ENCODE measurements around the gene UIMC1.

Gene UIMC1

DNA sequence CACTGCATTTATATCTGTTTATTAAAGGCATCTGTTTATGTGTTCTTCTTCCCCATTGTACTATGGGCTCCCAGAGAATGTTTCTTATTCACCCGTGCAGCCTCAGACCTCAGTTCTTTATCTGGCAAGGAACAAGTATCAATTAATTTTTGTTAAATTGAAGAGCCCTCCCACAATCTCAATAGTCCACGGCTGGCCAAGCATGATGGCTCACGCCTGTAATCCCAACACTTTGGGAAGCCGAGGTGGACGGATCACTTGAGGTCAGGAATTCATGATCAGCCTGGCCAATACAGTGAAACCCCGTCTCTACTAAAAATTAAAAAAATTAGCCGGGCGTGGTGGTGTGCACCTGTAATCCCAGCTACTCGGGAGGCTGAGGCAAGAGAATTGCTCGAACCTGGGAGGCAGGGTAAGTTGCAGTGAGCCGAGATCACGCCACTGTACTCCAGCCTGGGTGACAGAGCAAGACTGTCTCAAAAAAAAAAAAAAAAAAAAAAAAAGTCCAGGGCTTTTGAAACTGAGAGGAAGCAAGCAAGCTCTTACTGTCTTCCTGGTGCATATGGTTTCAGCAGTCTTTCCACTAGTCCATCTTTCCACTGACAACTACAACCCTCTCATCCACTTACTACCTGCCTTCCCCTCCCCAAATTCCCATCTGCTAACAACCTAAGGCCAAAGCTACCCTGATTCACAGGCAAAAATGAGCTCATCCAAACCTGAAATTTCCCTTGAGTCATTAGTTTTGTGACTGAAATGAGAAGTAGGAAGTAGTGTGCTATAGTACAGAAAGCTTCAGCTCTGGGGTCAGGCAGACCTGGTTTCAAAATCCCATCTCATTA is 105.1 kb downstream of the UIMC1 start:
- no peak for DNase-seq

GRCh38 chr5:176900780-176901204 is 105.8 kb downstream of the UIMC1 start:
- DNase-seq = no peak

DNA sequence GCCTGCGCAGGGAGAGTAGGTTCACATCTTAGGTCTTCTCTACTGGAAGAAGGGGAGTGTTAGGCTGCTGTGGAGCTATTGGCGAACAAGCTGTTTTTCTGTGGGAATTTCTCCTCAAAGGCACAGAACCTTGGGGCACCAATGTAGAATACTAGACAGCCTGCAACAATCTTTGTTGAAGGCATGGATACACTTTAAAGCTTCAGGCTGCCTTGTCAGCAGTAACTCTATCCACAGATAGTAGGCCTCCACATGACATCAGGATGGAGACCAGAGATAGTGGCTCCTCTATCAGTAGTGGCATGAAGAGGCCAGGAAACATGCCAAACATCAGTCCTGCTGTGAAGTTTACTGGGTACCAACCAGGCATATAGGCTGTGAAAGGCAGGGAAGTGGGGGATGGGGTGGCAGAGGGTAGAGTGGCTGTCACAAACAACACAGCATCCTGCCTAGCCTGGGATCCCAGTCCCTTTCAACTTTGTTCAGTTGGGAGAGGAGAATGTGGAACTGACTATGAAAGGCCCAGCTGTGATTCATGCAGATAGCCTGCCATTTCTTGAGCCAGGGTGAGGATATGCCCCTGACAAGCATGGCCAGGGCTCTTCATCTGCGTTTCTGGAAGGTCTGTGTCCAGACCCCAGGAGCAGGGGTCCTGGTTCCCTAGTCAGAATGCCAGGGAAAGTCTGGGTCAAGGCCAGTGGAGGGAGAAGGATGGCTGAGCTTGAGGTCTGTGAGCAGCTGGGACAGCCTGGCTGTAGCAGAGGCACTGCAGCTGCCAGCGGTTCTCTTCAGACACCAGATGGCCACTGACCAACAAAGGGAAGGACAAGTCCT is 106.4 kb downstream of the UIMC1 start:
- DNase-seq = no peak

DNA sequence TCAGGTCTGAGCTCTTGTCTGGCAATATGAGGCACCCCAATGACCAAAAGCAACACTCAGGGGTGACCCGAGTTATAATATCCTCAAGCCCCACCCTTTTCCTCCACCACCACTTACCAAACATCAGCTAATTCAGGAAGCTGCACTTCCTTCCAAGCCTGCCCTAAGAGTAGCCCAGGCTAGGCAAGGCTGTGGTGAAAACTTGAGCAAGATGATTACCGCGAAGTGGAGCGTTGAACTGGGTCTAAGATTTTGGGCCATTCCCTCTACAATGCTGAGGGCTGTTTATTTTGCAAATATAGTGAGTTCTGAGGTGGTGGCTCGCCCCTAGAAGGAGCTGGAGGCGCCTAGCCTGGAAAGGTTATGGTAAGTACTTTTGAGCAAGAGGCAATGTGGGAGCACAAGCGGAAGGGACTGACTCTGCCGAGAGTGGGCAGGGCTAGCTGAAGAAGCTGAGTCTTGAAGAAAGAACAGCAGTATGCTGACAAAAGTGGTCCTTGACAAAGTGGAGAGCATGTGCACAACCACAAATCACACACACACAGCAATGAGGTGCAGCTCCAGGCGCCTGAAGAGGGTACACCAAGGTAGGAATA is 107.2 kb downstream of the UIMC1 start, which contains the start of gene HK3:
Gene HK3 (minus strand): TSS at position 51 of the 596 bp plus-strand sequence. CDS start 3,187 bp downstream, outside the sequence.
- peak; percentile 1 for DNase-seq

- no peak for DNase-seq
Observed at GRCh38 chr5:176897263-176897662, 109.3 kb downstream of the UIMC1 start.

GRCh38 chr5:176895831-176896230 is 110.7 kb downstream of the UIMC1 start:
- DNase-seq = no peak

GRCh38 chr5:176894298-176894697 is 112.3 kb downstream of the UIMC1 start:
- no peak for DNase-seq

DNA sequence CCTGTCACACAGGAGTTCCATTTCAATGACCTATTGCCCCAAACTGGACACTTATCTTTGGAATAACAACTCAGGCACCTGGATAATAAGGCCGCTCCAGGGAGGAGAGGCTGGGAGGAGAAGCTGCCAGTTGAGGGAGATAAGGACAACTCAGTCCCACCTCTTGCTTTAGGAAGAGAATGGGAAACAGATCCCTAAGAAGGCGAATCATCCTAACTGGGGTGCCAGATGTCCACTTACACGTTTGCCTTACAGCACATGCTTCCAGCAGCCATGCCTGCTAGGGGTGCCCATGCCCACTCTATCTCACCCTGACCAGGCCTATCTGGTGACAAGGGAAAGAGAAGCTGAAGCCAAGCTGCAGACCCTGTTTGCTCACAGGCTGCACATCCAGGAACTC is 113.9 kb downstream of the UIMC1 start:
- DNase-seq = no peak

DNA sequence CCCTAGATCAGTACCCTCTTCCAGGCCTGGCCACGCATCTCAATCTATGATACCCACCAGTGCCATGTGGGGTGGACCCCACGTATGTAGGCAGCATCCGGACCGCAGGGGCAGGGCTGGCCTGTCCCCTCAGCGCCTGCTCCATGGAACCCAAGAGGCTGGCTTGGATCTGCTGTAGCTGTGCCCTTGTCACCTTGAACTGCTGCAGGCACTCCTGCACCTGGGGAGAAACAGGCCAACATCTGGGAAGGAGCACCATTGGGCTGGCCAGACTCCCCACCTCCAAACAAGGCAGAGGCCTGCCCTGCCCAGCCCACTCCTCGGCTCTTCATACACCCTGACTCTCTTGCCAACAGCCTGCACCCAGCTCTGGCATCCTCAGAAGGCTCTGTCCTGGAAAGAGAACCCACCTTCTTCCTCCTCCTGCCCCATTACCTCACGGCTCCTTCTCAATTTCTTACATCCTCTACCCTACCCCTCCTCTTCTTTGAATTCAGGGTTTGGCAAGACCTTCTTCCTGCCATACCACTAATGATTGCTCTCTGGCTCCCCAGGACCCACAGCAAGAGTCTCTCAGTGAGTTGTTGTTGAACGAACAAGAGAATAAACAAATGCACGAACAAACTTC is 115.1 kb downstream of the UIMC1 start:
- peak; percentile 24 for DNase-seq

GRCh38 chr5:176890455-176891330 is 115.9 kb downstream of the UIMC1 start:
- DNase-seq = no peak

DNA sequence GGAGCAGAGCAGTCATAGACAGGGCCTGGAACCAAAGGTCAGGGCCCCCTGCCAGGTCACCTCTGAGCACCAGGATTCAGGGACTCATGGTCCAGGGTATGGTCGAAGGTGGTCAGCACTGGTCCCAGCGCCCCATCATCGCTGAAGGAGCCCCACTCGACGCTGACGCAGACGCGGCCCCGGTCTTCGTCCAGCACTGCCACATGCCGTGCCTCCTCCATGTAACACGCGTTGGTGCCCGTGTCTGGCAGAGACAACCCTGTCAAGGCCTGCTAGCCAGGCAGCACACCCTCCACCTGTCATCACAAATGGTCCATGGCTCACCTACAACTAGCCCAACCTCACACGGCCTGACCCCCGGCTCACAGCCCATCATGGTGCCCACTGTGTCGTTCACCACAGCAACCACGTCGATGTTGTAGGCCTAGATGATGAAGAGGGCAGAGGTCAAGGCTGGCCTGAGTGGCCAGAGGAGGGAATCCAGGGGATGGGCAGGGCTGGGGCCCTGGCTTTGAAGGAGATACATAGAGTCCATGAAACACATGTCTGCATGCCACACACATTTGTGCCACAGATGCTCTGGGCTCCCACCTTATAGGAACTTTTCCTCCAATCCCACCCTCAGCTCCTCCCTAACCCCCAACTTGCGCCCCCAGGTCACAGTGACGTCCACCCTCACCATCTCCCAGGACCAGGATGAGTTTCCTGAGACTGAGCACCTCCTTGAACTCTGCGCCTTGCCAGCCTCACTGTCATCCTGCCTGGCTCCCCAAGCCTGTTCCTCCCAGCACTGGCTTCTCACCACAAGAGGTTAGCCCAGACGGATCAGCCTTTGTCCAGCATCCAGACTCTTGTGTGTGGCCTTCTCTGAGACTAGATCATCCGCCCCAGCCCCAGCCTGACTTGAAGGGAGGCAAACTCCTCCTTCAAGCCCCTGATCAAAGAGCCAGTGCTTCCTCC is 117.0 kb downstream of the UIMC1 start:
- no peak for DNase-seq

- DNase-seq = no peak
Observed at GRCh38 chr5:176888865-176889165, 117.8 kb downstream of the UIMC1 start.

DNA sequence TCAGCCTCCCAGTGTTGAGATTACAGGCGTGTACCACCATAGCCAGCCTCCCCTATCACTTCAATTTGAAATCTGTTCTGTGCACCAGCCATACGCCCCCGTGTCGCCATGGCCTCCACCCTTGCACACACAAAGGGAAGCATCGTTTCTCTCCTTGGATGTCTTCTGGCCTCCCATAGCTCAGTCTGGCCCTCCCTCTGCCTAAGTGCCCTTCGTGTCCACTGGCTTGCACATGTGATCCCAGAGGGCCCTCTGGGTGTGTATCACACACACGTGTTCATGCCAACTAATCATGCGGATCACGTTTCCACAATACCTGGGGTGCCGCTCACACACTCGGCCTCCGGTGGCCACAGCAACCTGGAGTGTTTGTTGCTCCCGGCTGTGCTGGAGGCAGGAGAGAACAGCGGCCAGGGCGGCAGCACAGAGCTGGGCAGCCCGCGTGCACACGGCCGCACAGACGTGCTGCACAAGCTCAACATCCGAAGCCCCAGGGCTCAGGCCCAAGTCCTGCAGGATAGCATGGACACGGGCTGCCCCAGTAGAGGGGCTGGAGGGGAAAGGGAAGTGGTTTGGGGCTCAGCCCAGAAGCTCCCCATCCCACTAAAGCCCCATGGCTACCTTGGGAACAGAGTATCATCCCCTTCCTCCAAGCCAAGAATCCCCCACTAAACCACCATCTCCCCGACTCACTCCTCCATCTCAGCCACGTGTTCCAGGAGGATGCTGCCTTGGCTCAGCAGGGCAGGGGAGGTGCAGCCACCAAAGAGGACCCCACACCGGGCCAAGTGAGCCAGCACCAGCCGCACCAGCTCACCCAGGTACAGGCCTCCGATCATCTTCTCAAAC is 118.3 kb downstream of the UIMC1 start:
- DNase-seq = no peak

- DNase-seq = no peak
Observed at GRCh38 chr5:176887252-176887849, 119.2 kb downstream of the UIMC1 start.

DNA sequence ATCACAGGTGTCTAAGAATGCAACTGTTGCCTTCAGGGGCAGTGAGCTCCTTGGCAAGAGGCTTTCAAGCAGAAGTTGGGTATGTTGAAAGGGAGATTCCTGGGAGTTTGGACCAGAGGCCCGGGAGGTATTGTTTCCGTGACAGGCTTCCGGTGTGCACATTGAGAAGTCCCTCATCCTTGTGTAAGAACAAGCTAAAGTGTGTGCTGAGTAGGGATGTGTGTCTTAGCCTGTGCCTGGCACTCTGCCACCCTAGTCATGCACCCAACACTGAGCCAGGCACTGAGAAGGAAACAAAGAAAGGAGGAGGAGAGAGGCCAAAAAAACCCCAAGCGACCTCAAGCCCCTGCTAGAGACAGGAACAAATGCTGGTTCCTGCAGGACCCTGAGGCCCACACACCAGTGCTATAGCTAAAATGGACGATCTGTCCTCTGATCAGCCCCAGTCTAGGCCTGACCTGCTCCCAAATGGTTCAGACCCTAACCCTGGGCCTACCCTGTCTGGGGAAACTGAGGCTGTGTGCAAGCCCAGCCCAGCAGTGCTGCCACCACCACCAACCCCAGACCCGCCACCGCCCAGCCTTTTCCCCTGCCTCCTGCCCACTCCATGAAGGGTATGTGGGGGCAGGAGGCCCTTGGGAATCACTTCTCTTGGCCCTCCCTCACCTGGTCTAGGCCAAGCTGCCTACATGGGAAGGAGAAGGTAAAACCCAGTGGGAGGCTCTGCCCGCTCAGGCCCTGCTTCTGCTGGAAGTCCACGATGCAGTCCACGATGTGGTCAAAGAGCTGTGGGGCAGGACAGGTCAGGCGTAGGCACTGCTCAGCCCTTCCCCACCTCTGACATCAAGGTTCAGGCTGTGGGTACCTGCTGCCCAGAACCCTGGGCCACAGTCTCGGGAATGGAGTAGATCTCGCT is 120.0 kb downstream of the UIMC1 start:
- no peak for DNase-seq

DNA sequence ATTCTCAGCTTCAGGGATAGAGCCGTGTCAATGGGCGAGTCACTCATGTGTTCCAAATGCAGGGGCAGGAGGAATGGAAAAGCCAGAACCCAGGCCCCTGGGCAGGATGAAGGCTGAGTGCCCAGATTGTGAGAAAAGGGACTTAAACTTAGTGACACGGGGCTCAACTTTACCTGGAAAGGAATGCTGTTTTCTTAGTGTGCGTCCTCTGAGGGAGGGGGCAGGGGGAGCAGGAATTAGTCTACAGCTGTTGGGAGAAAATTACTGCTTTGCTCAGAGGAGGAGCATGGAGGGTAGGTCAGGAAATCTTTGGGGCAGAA is 122.0 kb downstream of the UIMC1 start:
- no peak for DNase-seq

- no peak for DNase-seq
Observed at GRCh38 chr5:176883700-176884570, 122.6 kb downstream of the UIMC1 start.

DNA sequence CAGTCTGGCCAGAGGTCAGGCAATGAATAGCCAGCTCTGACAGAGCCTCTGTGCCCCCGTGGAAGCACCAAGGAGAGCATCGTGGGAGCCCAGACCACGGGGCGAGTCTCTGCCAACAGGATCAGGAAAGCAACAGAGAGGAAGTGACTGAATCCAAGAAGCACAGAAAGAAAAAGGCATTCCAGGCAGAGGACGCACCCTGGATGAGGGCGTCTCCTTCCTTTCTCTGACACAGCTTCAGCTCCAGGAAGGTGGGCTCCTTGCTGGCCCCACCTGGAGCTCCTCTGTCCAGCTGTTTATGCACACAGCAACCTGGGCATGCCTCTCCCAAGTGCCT is 124.0 kb downstream of the UIMC1 start:
- no peak for DNase-seq
